ENCODE data around the gene PAX8. TPM values are rescaled to one million over a fixed set of nuclear protein-coding genes. Genes with fewer than 3 reads are reported as not detected.

PAX8 gene
- total RNA-seq, 1 donor from 2014 or later: 2.1 TPM

GRCh38 chr2:113228351-113228750, 50.4 kb downstream of the PAX8 start:
- H3K36me3 Mint-ChIP-seq (ENCODE audit: low read depth, unreplicated experiment): no peaks in the 10 kb centered on the region
- no peak for DNase-seq (ENCODE audit: low spot score)
- H3K4me3 Mint-ChIP-seq (ENCODE audit: unreplicated experiment): no peak overlapping the region
- no peak overlapping the region for H3K27ac Mint-ChIP-seq (ENCODE audit: unreplicated experiment)
- no peaks in the 10 kb centered on the region for H3K9me3 Mint-ChIP-seq (ENCODE audit: unreplicated experiment)
- peaks cover 5% of the 10 kb centered on the region for H3K27me3 Mint-ChIP-seq (ENCODE audit: unreplicated experiment)
- H3K4me1 Mint-ChIP-seq (ENCODE audit: unreplicated experiment): peaks cover 12% of the 10 kb centered on the region
- no peak for TF ChIP-seq CTCF (IDR thresholded peaks at IDR 0.05; ENCODE audit: unreplicated experiment)

GRCh38 chr2:113227698-113228097, 51.0 kb downstream of the PAX8 start:
- DNase-seq (ENCODE audit: low spot score): no peak
- Mint-ChIP-seq H3K4me1 (ENCODE audit: unreplicated experiment) (peaks cover 12% of the 10 kb centered on the region), H3K27me3 (ENCODE audit: unreplicated experiment) (peaks cover 5% of the 10 kb centered on the region), H3K36me3 (ENCODE audit: low read depth, unreplicated experiment) (no peaks in the 10 kb centered on the region), H3K4me3 (ENCODE audit: unreplicated experiment) (no peak overlapping the region), H3K27ac (ENCODE audit: unreplicated experiment) (no peak overlapping the region), H3K9me3 (ENCODE audit: unreplicated experiment) (no peaks in the 10 kb centered on the region)
- no peak for TF ChIP-seq CTCF (IDR thresholded peaks at IDR 0.05; ENCODE audit: unreplicated experiment)

- no peak overlapping the region for H3K27ac Mint-ChIP-seq (ENCODE audit: unreplicated experiment)
- no peak for DNase-seq (ENCODE audit: low spot score)
- no peaks in the 10 kb centered on the region for H3K9me3 Mint-ChIP-seq (ENCODE audit: unreplicated experiment)
- no peak for TF ChIP-seq CTCF (IDR thresholded peaks at IDR 0.05; ENCODE audit: unreplicated experiment)
- no peak overlapping the region for H3K4me3 Mint-ChIP-seq (ENCODE audit: unreplicated experiment)
- H3K4me1 Mint-ChIP-seq (ENCODE audit: unreplicated experiment): peaks cover 12% of the 10 kb centered on the region
- H3K27me3 Mint-ChIP-seq (ENCODE audit: unreplicated experiment): peaks cover 4% of the 10 kb centered on the region
- no peaks in the 10 kb centered on the region for H3K36me3 Mint-ChIP-seq (ENCODE audit: low read depth, unreplicated experiment)
Observed at GRCh38 chr2:113227290-113227689, 51.4 kb downstream of the PAX8 start.

- Mint-ChIP-seq H3K36me3 (ENCODE audit: low read depth, unreplicated experiment) (no peaks in the 10 kb centered on the region), H3K27me3 (ENCODE audit: unreplicated experiment) (peaks cover 3% of the 10 kb centered on the region), H3K9me3 (ENCODE audit: unreplicated experiment) (no peaks in the 10 kb centered on the region), H3K4me1 (ENCODE audit: unreplicated experiment) (peaks cover 12% of the 10 kb centered on the region), H3K27ac (ENCODE audit: unreplicated experiment) (no peak overlapping the region), H3K4me3 (ENCODE audit: unreplicated experiment) (no peak overlapping the region)
- no peak for TF ChIP-seq CTCF (IDR thresholded peaks at IDR 0.05; ENCODE audit: unreplicated experiment)
- DNase-seq (ENCODE audit: low spot score): no peak
Observed at GRCh38 chr2:113226462-113226861, 52.3 kb downstream of the PAX8 start.

GRCh38 chr2:113225263-113226259, 53.2 kb downstream of the PAX8 start:
- H3K4me1 Mint-ChIP-seq (ENCODE audit: unreplicated experiment): peaks cover 12% of the 10 kb centered on the region
- no peaks in the 10 kb centered on the region for H3K36me3 Mint-ChIP-seq (ENCODE audit: low read depth, unreplicated experiment)
- no peak overlapping the region for H3K4me3 Mint-ChIP-seq (ENCODE audit: unreplicated experiment)
- TF ChIP-seq CTCF (IDR thresholded peaks at IDR 0.05; ENCODE audit: unreplicated experiment): no peak
- no peaks in the 10 kb centered on the region for H3K9me3 Mint-ChIP-seq (ENCODE audit: unreplicated experiment)
- DNase-seq (ENCODE audit: low spot score): no peak
- H3K27me3 Mint-ChIP-seq (ENCODE audit: unreplicated experiment): peaks cover 3% of the 10 kb centered on the region
- H3K27ac Mint-ChIP-seq (ENCODE audit: unreplicated experiment): no peak overlapping the region

All from endothelial cell (in vitro differentiated cells).